ENCODE results near the gene GM2A.

DNA sequence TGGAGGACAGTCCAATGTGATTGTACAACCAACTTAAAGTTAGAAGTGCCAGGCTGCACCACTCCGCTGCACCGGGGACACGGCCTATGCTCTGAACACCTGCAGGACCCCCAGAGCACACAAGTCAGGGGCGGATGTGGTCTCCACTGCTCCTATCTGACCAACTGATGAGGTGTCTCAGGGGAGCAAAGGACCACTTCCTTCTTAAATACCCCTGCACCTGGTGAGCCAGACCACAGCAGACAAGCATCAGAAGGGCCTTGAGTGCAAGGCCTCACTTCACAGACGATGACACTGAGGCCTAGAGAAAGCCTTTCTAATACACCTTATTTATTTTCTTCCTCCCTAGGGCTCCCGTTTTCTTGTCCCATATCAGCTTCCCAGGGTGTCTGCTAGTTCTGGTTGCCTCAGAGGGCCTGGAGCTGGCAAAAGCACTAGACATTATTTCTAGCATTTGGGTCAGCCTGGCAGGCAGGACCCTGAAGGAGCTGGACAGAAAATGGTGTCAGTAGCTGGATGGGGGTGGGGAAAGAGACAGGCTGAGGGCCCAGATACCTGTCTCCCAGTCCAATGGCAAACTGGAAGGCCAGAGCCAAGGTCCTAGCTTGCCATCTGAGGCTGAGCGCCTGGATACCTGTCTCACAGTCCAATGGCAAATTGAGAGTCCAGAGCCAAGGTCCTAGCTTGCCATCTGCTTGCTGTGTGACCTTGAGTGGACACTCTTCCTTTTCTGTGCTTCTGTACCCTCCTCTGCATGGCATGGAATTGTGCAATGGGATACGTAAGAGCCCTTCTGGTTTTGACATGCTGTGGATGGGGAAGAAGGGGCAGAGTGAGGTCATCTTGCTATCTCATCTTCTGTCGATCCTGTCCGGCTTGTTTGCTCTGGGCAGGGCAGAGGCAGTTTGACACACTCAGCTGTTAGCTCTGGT, 38.1 kb upstream of the GM2A start:
- TF ChIP-seq, protein P1, sequence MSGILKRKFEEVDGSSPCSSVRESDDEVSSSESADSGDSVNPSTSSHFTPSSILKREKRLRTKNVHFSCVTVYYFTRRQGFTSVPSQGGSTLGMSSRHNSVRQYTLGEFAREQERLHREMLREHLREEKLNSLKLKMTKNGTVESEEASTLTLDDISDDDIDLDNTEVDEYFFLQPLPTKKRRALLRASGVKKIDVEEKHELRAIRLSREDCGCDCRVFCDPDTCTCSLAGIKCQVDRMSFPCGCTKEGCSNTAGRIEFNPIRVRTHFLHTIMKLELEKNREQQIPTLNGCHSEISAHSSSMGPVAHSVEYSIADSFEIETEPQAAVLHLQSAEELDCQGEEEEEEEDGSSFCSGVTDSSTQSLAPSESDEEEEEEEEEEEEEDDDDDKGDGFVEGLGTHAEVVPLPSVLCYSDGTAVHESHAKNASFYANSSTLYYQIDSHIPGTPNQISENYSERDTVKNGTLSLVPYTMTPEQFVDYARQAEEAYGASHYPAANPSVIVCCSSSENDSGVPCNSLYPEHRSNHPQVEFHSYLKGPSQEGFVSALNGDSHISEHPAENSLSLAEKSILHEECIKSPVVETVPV (CRISPR knock-in tag; IDR thresholded peaks at IDR 0.05): no peak
- TF ChIP-seq RARB (CRISPR knock-in tag; IDR thresholded peaks at IDR 0.05) (no peak), ZFP3 (CRISPR knock-in tag; IDR thresholded peaks at IDR 0.05) (no peak), SNAI2 (CRISPR knock-in tag; IDR thresholded peaks at IDR 0.05) (no peak), ESRRG (CRISPR knock-in tag; IDR thresholded peaks at IDR 0.05) (no peak), ZFP30 (CRISPR knock-in tag; IDR thresholded peaks at IDR 0.05) (no peak), TOX (CRISPR knock-in tag; IDR thresholded peaks at IDR 0.05; ENCODE audit: borderline replicate concordance) (no peak), CSDC2 (CRISPR knock-in tag; IDR thresholded peaks at IDR 0.05) (no peak), ISL1 (CRISPR knock-in tag; IDR thresholded peaks at IDR 0.05) (no peak)
- TF ChIP-seq, protein P2, sequence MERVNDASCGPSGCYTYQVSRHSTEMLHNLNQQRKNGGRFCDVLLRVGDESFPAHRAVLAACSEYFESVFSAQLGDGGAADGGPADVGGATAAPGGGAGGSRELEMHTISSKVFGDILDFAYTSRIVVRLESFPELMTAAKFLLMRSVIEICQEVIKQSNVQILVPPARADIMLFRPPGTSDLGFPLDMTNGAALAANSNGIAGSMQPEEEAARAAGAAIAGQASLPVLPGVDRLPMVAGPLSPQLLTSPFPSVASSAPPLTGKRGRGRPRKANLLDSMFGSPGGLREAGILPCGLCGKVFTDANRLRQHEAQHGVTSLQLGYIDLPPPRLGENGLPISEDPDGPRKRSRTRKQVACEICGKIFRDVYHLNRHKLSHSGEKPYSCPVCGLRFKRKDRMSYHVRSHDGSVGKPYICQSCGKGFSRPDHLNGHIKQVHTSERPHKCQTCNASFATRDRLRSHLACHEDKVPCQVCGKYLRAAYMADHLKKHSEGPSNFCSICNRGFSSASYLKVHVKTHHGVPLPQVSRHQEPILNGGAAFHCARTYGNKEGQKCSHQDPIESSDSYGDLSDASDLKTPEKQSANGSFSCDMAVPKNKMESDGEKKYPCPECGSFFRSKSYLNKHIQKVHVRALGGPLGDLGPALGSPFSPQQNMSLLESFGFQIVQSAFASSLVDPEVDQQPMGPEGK (CRISPR knock-in tag; IDR thresholded peaks at IDR 0.05; ENCODE audit: borderline replicate concordance): no peak
- TF ChIP-seq, protein P3, sequence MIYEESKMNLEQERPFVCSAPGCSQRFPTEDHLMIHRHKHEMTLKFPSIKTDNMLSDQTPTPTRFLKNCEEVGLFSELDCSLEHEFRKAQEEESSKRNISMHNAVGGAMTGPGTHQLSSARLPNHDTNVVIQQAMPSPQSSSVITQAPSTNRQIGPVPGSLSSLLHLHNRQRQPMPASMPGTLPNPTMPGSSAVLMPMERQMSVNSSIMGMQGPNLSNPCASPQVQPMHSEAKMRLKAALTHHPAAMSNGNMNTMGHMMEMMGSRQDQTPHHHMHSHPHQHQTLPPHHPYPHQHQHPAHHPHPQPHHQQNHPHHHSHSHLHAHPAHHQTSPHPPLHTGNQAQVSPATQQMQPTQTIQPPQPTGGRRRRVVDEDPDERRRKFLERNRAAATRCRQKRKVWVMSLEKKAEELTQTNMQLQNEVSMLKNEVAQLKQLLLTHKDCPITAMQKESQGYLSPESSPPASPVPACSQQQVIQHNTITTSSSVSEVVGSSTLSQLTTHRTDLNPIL (CRISPR knock-in tag; IDR thresholded peaks at IDR 0.05; ENCODE audit: low read depth): no peak
